Caco-2 (cell line): ENCODE data around the gene CD3G. TPM values are rescaled to one million over a fixed set of nuclear protein-coding genes. Genes with fewer than 3 reads are reported as not detected.

Experiments used
- BruUV-seq: library from RNA; stranded (reverse); fragments of 400-500 nt; replicated peaks from 2 replicates; lab custom pipeline; 2021; lab: Mats Ljungman, UMichigan
- CTCF ChIA-PET: fragments of 300-600 bp; sonication (Branson Sonifier 250); formaldehyde crosslinking; loops from one replicate; lab custom pipeline; 2022; ENCODE audit warnings: antibody characterized with exemption; lab: Charles Lee
- POLR2A ChIA-PET: fragments of 300-600 bp; sonication (Branson Sonifier 250); formaldehyde crosslinking; loops from one replicate; lab custom pipeline; 2022; ENCODE audit warnings: antibody characterized with exemption; lab: Charles Lee
- DNase-seq, 2 experiments: peaks; one replicate each; pipeline versions ENCODE4 v3.0.0 to v3.0.0-alpha.2; 2020 to 2022
- H3K27me3 ChIP-seq: replicated peaks from 2 replicates; pipeline ENCODE4 v1.6.0; 2011; ENCODE audit warnings: low read length; ENCODE audit not compliant: control insufficient read depth, insufficient read depth
- H3K36me3 ChIP-seq: 2 replicates; pipeline ENCODE4 v1.5.1; 2011; ENCODE audit warnings: low read length; ENCODE audit not compliant: control insufficient read depth, insufficient read depth
- H3K4me1 ChIP-seq: fragments of 250-450 bp; sonication (Bioruptor Pico); 2 replicates; pipeline ENCODE4 v1.5.1; 2020; ENCODE audit warnings: mild to moderate bottlenecking
- H3K4me3 ChIP-seq: 2 replicates; pipeline ENCODE4 v1.5.1; 2011; ENCODE audit warnings: low read depth, mild to moderate bottlenecking, control low read depth, low read length
- H3K9me3 ChIP-seq: fragments of 250-450 bp; sonication (Bioruptor Pico); 2 replicates; pipeline ENCODE4 v1.5.1; 2020; ENCODE audit warnings: mild to moderate bottlenecking, moderate library complexity
- H3K27ac Mint-ChIP-seq: one replicate; pipeline ENCODE4 v1.8.0; 2022; ENCODE audit warnings: mixed read lengths; ENCODE audit not compliant: unreplicated experiment
- H3K27me3 Mint-ChIP-seq: one replicate; pipeline ENCODE4 v1.8.0; 2022; ENCODE audit warnings: mixed read lengths; ENCODE audit not compliant: insufficient read depth, unreplicated experiment
- H3K36me3 Mint-ChIP-seq: one replicate; pipeline ENCODE4 v1.8.0; 2022; ENCODE audit warnings: mild to moderate bottlenecking, mixed read lengths; ENCODE audit not compliant: insufficient read depth, unreplicated experiment
- H3K4me1 Mint-ChIP-seq: one replicate; pipeline ENCODE4 v1.8.0; 2022; ENCODE audit warnings: low read depth, mixed read lengths; ENCODE audit not compliant: unreplicated experiment
- H3K4me3 Mint-ChIP-seq: one replicate; pipeline ENCODE4 v1.8.0; 2022; ENCODE audit warnings: mild to moderate bottlenecking, moderate library complexity, mixed read lengths; ENCODE audit not compliant: unreplicated experiment
- H3K9me3 Mint-ChIP-seq: one replicate; pipeline ENCODE4 v1.8.0; 2022; ENCODE audit warnings: mixed read lengths; ENCODE audit not compliant: unreplicated experiment
- CTCF ChIP-seq, 2 experiments: fragments of 200-600 bp in 1 of 2; IDR thresholded peaks; 1 replicate in 1 of 2; 2 replicates in 1 of 2; pipeline versions ENCODE4 v1.5.1 to v1.8.0; 2011 to 2022; ENCODE audit warnings: antibody characterized with exemption in 1 of 2, control low read depth in 1 of 2, inconsistent platforms in 1 of 2, low read depth in 1 of 2, low read length in 1 of 2, mild to moderate bottlenecking in 1 of 2, moderate library complexity in 1 of 2; ENCODE audit not compliant: insufficient read depth in 1 of 2, severe bottlenecking in 1 of 2, unreplicated experiment in 1 of 2
- intact Hi-C: fragments of 100-400 bp; cut with micrococcal nuclease; formaldehyde crosslinking; loops from one replicate; pipeline ENCODE4 v1.10.0; 2022; ENCODE audit not compliant: unreplicated experiment
- total RNA-seq: library from RNA; stranded (reverse); gene quantifications from 2 replicates; pipeline ENCODE4 v1.2.3, GENCODE V29; 2022

Gene CD3G
- total RNA-seq, 1 experiment from 2014 or later = 0.32 TPM

GRCh38 chr11:118312328-118312727, 31.8 kb upstream of the CD3G start:
- H3K4me1 Mint-ChIP-seq = peaks cover 52% of the 10 kb centered on the region
- ChIA-PET CTCF (interaction anchor here (1.0 to 1.5 kb wide), 3 partner anchors 11 to 114 kb away, joined by 3 to 8 read pairs (median 4); no protein-coding TSS in a partner anchor), POLR2A (interaction anchor here (0.8 kb wide), 2 partner anchors 9 to 60 kb away, joined by 3 to 4 read pairs; partner anchors contain the start of gene MPZL3)
- no peaks in the 10 kb centered on the region for H3K36me3 ChIP-seq
- H3K9me3 ChIP-seq = no peaks in the 10 kb centered on the region
- intact Hi-C loops = no loop called here
- H3K27ac Mint-ChIP-seq = no peak overlapping the region
- TF ChIP-seq CTCF (IDR thresholded peaks at IDR 0.05; ENCODE audit: insufficient read depth in 1 of 2, low read depth in 1 of 2, low read length in 1 of 2, severe bottlenecking in 1 of 2, unreplicated experiment in 1 of 2) = no peak
- H3K36me3 Mint-ChIP-seq = peaks cover 15% of the 10 kb centered on the region
- H3K4me3 ChIP-seq = no peak overlapping the region
- BruUV-seq = no TSS peak
- no peak for DNase-seq
- H3K4me3 Mint-ChIP-seq = no peak overlapping the region
- no peaks in the 10 kb centered on the region for H3K27me3 ChIP-seq
- H3K27me3 Mint-ChIP-seq = no peaks in the 10 kb centered on the region
- peaks cover 59% of the 10 kb centered on the region for H3K4me1 ChIP-seq
- no peaks in the 10 kb centered on the region for H3K9me3 Mint-ChIP-seq

- DNase-seq = no peak
- Mint-ChIP-seq H3K4me1 (peaks cover 54% of the 10 kb centered on the region), H3K9me3 (no peaks in the 10 kb centered on the region), H3K36me3 (peaks cover 16% of the 10 kb centered on the region), H3K27me3 (no peaks in the 10 kb centered on the region), H3K27ac (peak overlapping the region; percentile 93), H3K4me3 (no peak overlapping the region)
- no peaks in the 10 kb centered on the region for H3K9me3 ChIP-seq
- ChIA-PET POLR2A (no interaction called here), CTCF (interaction anchor here (0.7 to 1.3 kb wide), 3 partner anchors 8 to 18 kb away, joined by 3 to 4 read pairs (median 3); no protein-coding TSS in a partner anchor)
- intact Hi-C loops = no loop called here
- peaks cover 65% of the 10 kb centered on the region for H3K4me1 ChIP-seq
- no TSS peak for BruUV-seq
- H3K4me3 ChIP-seq = no peak overlapping the region
- TF ChIP-seq CTCF (IDR thresholded peaks at IDR 0.05; ENCODE audit: insufficient read depth in 1 of 2, low read depth in 1 of 2, low read length in 1 of 2, severe bottlenecking in 1 of 2, unreplicated experiment in 1 of 2) = no peak
- H3K36me3 ChIP-seq = no peaks in the 10 kb centered on the region
- no peaks in the 10 kb centered on the region for H3K27me3 ChIP-seq
Measured at GRCh38 chr11:118313242-118313641, 30.9 kb upstream of the CD3G start.

- Histone ChIP-seq H3K27me3 (no peaks in the 10 kb centered on the region), H3K9me3 (no peaks in the 10 kb centered on the region), H3K36me3 (no peaks in the 10 kb centered on the region), H3K4me3 (peak overlapping the region; percentile 26), H3K4me1 (peaks cover 80% of the 10 kb centered on the region)
- H3K27ac Mint-ChIP-seq = peak overlapping the region; percentile 93
- H3K27me3 Mint-ChIP-seq = no peaks in the 10 kb centered on the region
- H3K9me3 Mint-ChIP-seq = peaks cover 9% of the 10 kb centered on the region
- POLR2A ChIA-PET = interaction anchor here (1.1 kb wide), 2 partner anchors 117 to 195 kb away, joined by 4 to 10 read pairs; no protein-coding TSS in a partner anchor
- H3K36me3 Mint-ChIP-seq = peaks cover 16% of the 10 kb centered on the region
- peak overlapping the region; percentile 68 for H3K4me3 Mint-ChIP-seq
- BruUV-seq = TSS peak; percentile 53
- intact Hi-C loops = loop anchor here (1.0 to 2.0 kb wide), 6 partner anchors 19 to 121 kb away; partner anchors contain the start of genes KMT2A, MPZL2 and MPZL3
- CTCF ChIA-PET = interaction anchor here (0.6 to 1.0 kb wide), 5 partner anchors 36 to 116 kb away, joined by 3 to 7 read pairs (median 3); partner anchors contain the start of gene MPZL2
- peak; percentile 87 to 93 for DNase-seq
- peaks cover 65% of the 10 kb centered on the region for H3K4me1 Mint-ChIP-seq
- no peak for TF ChIP-seq CTCF (IDR thresholded peaks at IDR 0.05; ENCODE audit: insufficient read depth in 1 of 2, low read depth in 1 of 2, low read length in 1 of 2, severe bottlenecking in 1 of 2, unreplicated experiment in 1 of 2)
Measured at GRCh38 chr11:118314988-118315411, 29.1 kb upstream of the CD3G start.
